ENCODE data around the gene PAK3.

Gene PAK3

DNA sequence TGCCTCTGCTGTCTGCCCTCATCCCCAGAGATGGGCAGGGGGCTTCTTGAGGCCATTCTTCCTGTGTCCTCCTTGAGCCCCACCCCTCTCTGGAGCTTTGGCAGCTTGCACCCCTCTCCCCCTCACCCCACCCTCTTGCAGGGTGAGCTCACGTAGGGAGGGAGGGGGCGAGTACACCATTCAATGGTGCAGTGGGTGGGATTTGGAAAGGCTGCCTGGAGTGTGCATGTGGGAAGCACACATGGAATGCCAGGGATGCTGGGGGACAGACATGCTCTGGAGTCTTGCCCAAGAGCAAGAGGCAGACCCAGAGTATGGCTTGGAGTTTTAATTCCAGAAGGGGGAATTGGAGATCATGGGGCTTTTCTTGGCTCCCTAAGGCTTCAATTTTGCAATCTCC, 5.6 kb downstream of the PAK3 start:
- Histone ChIP-seq H3K4me3 (ENCODE audit: low read length in 2 of 2) (no peak overlapping the region), H3K27me3 (ENCODE audit: control insufficient read depth in 1 of 2, insufficient read depth in 2 of 2, low read length in 2 of 2) (peaks cover 0 to 31% of the 10 kb centered on the region in 2 donors), H3K9me3 (ENCODE audit: control insufficient read depth in 2 of 2, low read length in 2 of 2) (no peaks in the 10 kb centered on the region), H3K4me1 (ENCODE audit: control insufficient read depth, insufficient read depth, low read length) (peaks cover 8% of the 10 kb centered on the region), H3K9ac (ENCODE audit: low read length in 2 of 2) (no peak overlapping the region), H3K27ac (ENCODE audit: low read length) (no peak overlapping the region), H3K36me3 (ENCODE audit: control insufficient read depth in 2 of 2, insufficient read depth in 2 of 2, low read length in 2 of 2) (no peaks in the 10 kb centered on the region)

DNA sequence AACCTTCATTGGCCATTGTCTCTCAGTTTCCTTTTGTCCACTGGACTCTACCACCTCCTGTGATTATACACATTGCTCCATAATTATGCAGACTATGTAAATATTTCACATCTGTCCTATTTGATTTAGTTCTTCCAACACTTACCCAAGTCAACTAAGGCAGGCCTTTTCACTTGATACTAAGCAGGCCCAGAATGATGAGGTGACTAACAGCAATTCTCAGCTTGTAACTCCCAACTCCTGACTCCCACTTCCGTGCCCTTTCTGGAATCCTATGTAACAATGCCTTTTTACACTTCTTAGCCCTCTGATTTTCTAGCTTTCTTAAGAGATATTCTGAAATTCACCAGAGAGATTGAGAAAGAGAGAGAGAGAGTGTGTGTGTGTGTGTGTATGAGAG, 6.6 kb downstream of the PAK3 start:
- peaks cover 8% of the 10 kb centered on the region for H3K4me1 ChIP-seq (ENCODE audit: control insufficient read depth, insufficient read depth, low read length)

GRCh38 chrX:111103246-111103645, 7.3 kb downstream of the PAK3 start:
- Histone ChIP-seq H3K9ac (ENCODE audit: low read length in 2 of 2) (no peak overlapping the region), H3K27me3 (ENCODE audit: control insufficient read depth in 1 of 2, insufficient read depth in 2 of 2, low read length in 2 of 2) (peaks cover 0 to 27% of the 10 kb centered on the region in 2 donors), H3K36me3 (ENCODE audit: control insufficient read depth in 2 of 2, insufficient read depth in 2 of 2, low read length in 2 of 2) (no peaks in the 10 kb centered on the region), H3K4me1 (ENCODE audit: control insufficient read depth, insufficient read depth, low read length) (peaks cover 8% of the 10 kb centered on the region), H3K4me3 (ENCODE audit: low read length in 2 of 2) (no peak overlapping the region), H3K27ac (ENCODE audit: low read length) (no peak overlapping the region), H3K9me3 (ENCODE audit: control insufficient read depth in 2 of 2, low read length in 2 of 2) (no peaks in the 10 kb centered on the region)

More for the DNA sequence above, 6.6 kb downstream of the PAK3 start:
- no peak overlapping the region for H3K4me3 ChIP-seq (ENCODE audit: low read length in 2 of 2)
- H3K27me3 ChIP-seq (ENCODE audit: control insufficient read depth in 1 of 2, insufficient read depth in 2 of 2, low read length in 2 of 2): peaks cover 0 to 29% of the 10 kb centered on the region in 2 donors
- no peaks in the 10 kb centered on the region for H3K36me3 ChIP-seq (ENCODE audit: control insufficient read depth in 2 of 2, insufficient read depth in 2 of 2, low read length in 2 of 2)
- H3K9me3 ChIP-seq (ENCODE audit: control insufficient read depth in 2 of 2, low read length in 2 of 2): no peaks in the 10 kb centered on the region
- no peak overlapping the region for H3K9ac ChIP-seq (ENCODE audit: low read length in 2 of 2)
- no peak overlapping the region for H3K27ac ChIP-seq (ENCODE audit: low read length)

- Histone ChIP-seq H3K4me1 (ENCODE audit: control insufficient read depth, insufficient read depth, low read length) (no peaks in the 10 kb centered on the region), H3K4me3 (ENCODE audit: low read length in 2 of 2) (no peak overlapping the region), H3K36me3 (ENCODE audit: control insufficient read depth in 2 of 2, insufficient read depth in 2 of 2, low read length in 2 of 2) (no peaks in the 10 kb centered on the region), H3K27me3 (ENCODE audit: control insufficient read depth in 1 of 2, insufficient read depth in 2 of 2, low read length in 2 of 2) (peaks cover 0 to 6% of the 10 kb centered on the region in 2 donors), H3K9me3 (ENCODE audit: control insufficient read depth in 2 of 2, low read length in 2 of 2) (no peaks in the 10 kb centered on the region), H3K27ac (ENCODE audit: low read length) (no peak overlapping the region), H3K9ac (ENCODE audit: low read length in 2 of 2) (no peak overlapping the region)
Measured at GRCh38 chrX:111110098-111110775, 14.2 kb downstream of the PAK3 start.

DNA sequence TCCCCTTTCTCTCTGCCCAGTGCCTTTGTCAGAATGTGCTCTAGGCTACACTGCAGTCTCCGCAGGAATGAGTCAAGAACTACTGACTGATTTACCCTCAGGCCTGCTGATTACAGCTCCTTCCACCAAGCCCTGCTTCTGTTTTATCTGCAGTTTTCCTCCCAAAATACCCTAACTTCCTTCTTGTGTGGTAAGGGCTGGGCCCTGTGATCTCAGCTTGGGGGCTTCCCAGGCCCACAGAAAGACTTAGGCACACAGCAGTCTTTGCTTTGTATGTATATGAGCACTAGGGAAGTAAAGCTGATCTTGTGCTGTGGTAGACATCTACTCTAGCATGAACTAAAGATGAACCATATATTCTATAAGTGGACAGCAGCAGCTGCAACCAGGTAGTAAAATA, 18.8 kb downstream of the PAK3 start:
- Histone ChIP-seq H3K36me3 (ENCODE audit: control insufficient read depth in 2 of 2, insufficient read depth in 2 of 2, low read length in 2 of 2) (no peaks in the 10 kb centered on the region), H3K4me3 (ENCODE audit: low read length in 2 of 2) (no peak overlapping the region), H3K4me1 (ENCODE audit: control insufficient read depth, insufficient read depth, low read length) (no peaks in the 10 kb centered on the region), H3K9ac (ENCODE audit: low read length in 2 of 2) (no peak overlapping the region), H3K9me3 (ENCODE audit: control insufficient read depth in 2 of 2, low read length in 2 of 2) (no peaks in the 10 kb centered on the region), H3K27ac (ENCODE audit: low read length) (no peak overlapping the region), H3K27me3 (ENCODE audit: control insufficient read depth in 1 of 2, insufficient read depth in 2 of 2, low read length in 2 of 2) (no peaks in the 10 kb centered on the region)

DNA sequence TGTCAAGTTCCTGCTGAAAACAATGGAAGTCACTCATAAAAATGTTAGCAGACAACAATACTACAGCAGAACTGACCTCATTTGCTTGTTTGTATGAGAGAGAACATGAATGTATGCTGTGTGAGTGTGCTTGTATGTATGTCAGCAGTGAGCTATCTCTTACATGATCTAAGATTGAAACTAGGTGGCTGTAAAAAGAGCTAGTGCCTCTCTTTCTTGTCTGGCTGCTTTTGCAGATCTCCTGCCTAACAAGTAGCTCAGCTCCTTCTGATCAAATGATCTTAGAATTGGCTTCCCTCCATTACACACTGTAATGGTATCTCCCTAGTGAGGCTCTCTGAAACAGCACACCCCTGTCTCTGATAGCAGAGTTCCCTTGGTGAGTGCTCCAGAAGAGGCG, 20.7 kb downstream of the PAK3 start:
- Histone ChIP-seq H3K9ac (ENCODE audit: low read length in 2 of 2) (no peak overlapping the region), H3K27ac (ENCODE audit: low read length) (no peak overlapping the region), H3K4me1 (ENCODE audit: control insufficient read depth, insufficient read depth, low read length) (no peaks in the 10 kb centered on the region), H3K27me3 (ENCODE audit: control insufficient read depth in 1 of 2, insufficient read depth in 2 of 2, low read length in 2 of 2) (no peaks in the 10 kb centered on the region), H3K9me3 (ENCODE audit: control insufficient read depth in 2 of 2, low read length in 2 of 2) (no peaks in the 10 kb centered on the region), H3K36me3 (ENCODE audit: control insufficient read depth in 2 of 2, insufficient read depth in 2 of 2, low read length in 2 of 2) (no peaks in the 10 kb centered on the region), H3K4me3 (ENCODE audit: low read length in 2 of 2) (no peak overlapping the region)

DNA sequence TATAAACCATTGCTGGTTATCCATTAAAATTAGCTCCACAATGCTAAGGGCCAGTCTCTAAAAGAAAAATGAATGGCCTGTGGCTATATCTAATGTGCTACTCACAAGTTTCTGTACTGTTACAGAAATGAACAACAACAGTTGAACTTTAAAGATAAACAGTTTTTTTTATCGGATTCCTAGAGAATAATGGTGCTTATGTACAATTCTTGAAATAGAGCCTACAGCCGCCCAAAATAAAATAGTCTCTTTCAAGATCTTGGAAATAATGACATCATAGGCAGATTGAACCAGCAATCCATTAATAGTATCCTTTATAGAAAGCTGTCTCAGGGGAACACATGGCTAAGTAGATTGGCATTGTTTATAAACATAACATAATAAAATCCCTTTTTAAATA, 23.4 kb downstream of the PAK3 start:
- Histone ChIP-seq H3K4me1 (ENCODE audit: control insufficient read depth, insufficient read depth, low read length) (no peaks in the 10 kb centered on the region), H3K36me3 (ENCODE audit: control insufficient read depth in 2 of 2, insufficient read depth in 2 of 2, low read length in 2 of 2) (no peaks in the 10 kb centered on the region), H3K4me3 (ENCODE audit: low read length in 2 of 2) (no peak overlapping the region), H3K9me3 (ENCODE audit: control insufficient read depth in 2 of 2, low read length in 2 of 2) (no peaks in the 10 kb centered on the region), H3K27me3 (ENCODE audit: control insufficient read depth in 1 of 2, insufficient read depth in 2 of 2, low read length in 2 of 2) (no peaks in the 10 kb centered on the region), H3K27ac (ENCODE audit: low read length) (no peak overlapping the region), H3K9ac (ENCODE audit: low read length in 2 of 2) (no peak overlapping the region)

DNA sequence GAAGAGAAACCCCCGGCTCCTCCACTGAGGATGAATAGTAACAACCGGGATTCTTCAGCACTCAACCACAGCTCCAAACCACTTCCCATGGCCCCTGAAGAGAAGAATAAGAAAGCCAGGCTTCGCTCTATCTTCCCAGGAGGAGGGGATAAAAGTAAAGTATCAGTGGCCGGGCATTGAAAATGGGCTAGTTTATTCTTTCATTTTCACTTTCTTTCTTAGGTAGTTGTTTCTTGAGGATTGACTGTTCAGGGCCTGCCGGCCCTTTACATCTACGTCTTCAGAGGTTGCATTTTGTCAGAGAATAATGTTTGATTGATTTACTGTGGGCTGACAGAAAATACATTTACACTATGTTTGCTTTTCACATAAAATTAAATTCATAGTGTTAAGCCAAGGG, 27.1 kb downstream of the PAK3 start:
- Histone ChIP-seq H3K4me1 (ENCODE audit: control insufficient read depth, insufficient read depth, low read length) (no peaks in the 10 kb centered on the region), H3K4me3 (ENCODE audit: low read length in 2 of 2) (no peak overlapping the region), H3K9ac (ENCODE audit: low read length in 2 of 2) (no peak overlapping the region), H3K27ac (ENCODE audit: low read length) (no peak overlapping the region), H3K27me3 (ENCODE audit: control insufficient read depth in 1 of 2, insufficient read depth in 2 of 2, low read length in 2 of 2) (no peaks in the 10 kb centered on the region), H3K9me3 (ENCODE audit: control insufficient read depth in 2 of 2, low read length in 2 of 2) (no peaks in the 10 kb centered on the region), H3K36me3 (ENCODE audit: control insufficient read depth in 2 of 2, insufficient read depth in 2 of 2, low read length in 2 of 2) (no peaks in the 10 kb centered on the region)

DNA sequence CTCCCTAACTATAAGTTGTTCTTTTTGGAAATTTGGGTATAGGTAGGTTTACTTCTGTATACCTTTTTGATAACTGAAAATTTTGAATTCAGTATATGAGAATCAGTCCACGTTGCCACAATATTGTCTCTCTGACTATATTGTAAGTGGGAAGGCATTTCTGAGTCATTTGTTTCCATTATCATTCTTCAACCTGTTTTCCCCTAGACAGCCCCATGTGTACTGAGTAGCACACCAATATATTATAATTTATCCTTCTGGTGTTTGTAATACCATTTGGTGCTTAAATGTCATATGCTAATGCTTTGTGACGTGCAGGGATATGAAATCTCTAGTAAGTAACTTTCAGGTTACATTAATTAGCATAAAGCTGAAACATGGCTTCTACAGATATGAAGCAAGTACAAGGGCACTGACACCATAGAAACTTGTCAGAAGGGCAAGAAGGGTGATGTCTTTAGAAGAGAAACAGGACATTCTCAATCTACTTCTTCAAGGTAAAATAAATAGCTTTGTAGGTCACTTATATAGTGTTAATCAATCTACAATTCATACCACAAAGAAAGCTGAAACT, 27.7 kb downstream of the PAK3 start:
- Histone ChIP-seq H3K4me1 (ENCODE audit: control insufficient read depth, insufficient read depth, low read length) (no peaks in the 10 kb centered on the region), H3K4me3 (ENCODE audit: low read length in 2 of 2) (no peak overlapping the region), H3K9ac (ENCODE audit: low read length in 2 of 2) (no peak overlapping the region), H3K36me3 (ENCODE audit: control insufficient read depth in 2 of 2, insufficient read depth in 2 of 2, low read length in 2 of 2) (no peaks in the 10 kb centered on the region), H3K27me3 (ENCODE audit: control insufficient read depth in 1 of 2, insufficient read depth in 2 of 2, low read length in 2 of 2) (no peaks in the 10 kb centered on the region), H3K27ac (ENCODE audit: low read length) (no peak overlapping the region), H3K9me3 (ENCODE audit: control insufficient read depth in 2 of 2, low read length in 2 of 2) (no peaks in the 10 kb centered on the region)

DNA sequence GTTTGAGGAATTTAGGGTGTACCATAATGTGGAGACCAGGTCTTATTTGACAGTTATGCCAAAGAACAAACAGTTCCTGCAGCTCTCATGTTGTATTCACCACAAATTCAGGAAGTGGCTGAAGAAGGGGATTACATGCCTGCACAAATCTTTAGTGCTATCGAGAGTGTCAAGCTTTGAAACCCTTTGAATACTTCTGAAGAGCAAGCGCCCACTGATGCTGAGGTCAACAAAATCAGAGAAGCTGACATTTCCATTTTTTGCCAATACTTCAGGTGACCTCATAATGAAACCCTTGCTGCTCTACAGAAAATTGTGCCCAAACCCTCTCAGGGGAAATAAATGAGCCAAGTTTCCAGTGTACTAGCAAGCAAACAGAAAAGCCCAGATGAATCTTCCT, 28.4 kb downstream of the PAK3 start:
- no peak overlapping the region for H3K27ac ChIP-seq (ENCODE audit: low read length)
- no peak overlapping the region for H3K9ac ChIP-seq (ENCODE audit: low read length in 2 of 2)
- no peaks in the 10 kb centered on the region for H3K9me3 ChIP-seq (ENCODE audit: control insufficient read depth in 2 of 2, low read length in 2 of 2)
- no peaks in the 10 kb centered on the region for H3K36me3 ChIP-seq (ENCODE audit: control insufficient read depth in 2 of 2, insufficient read depth in 2 of 2, low read length in 2 of 2)
- H3K27me3 ChIP-seq (ENCODE audit: control insufficient read depth in 1 of 2, insufficient read depth in 2 of 2, low read length in 2 of 2): peaks cover 0 to 2% of the 10 kb centered on the region in 2 donors
- H3K4me1 ChIP-seq (ENCODE audit: control insufficient read depth, insufficient read depth, low read length): no peaks in the 10 kb centered on the region
- H3K4me3 ChIP-seq (ENCODE audit: low read length in 2 of 2): no peak overlapping the region

DNA sequence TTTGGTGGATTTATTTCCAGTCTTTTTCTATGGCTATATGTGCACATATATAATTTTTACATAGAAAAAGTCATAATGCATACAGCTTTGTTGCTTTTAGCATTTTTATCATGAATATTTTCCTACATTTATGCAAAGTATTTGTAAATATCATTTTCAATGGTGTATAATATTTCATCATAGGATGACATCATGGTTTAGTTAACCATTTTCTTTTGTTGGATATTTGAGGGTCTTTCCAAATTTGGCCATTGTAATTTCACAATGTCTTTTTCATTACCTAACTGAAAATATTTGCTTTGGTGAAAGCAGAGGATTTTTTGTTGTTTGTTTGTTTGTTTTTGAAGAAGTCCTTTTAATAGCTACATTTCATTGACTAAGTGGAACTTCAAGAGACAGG, 31.0 kb downstream of the PAK3 start:
- no peak overlapping the region for H3K27ac ChIP-seq (ENCODE audit: low read length)
- H3K27me3 ChIP-seq (ENCODE audit: control insufficient read depth in 1 of 2, insufficient read depth in 2 of 2, low read length in 2 of 2): peaks cover 0 to 2% of the 10 kb centered on the region in 2 donors
- H3K4me1 ChIP-seq (ENCODE audit: control insufficient read depth, insufficient read depth, low read length): no peaks in the 10 kb centered on the region
- no peak overlapping the region for H3K9ac ChIP-seq (ENCODE audit: low read length in 2 of 2)
- no peaks in the 10 kb centered on the region for H3K36me3 ChIP-seq (ENCODE audit: control insufficient read depth in 2 of 2, insufficient read depth in 2 of 2, low read length in 2 of 2)
- H3K9me3 ChIP-seq (ENCODE audit: control insufficient read depth in 2 of 2, low read length in 2 of 2): no peaks in the 10 kb centered on the region
- H3K4me3 ChIP-seq (ENCODE audit: low read length in 2 of 2): no peak overlapping the region

All from stomach smooth muscle (tissue), 2 donors.